Prostate gland (tissue), 2 donors: Measurements from ENCODE around the gene ARHGAP4.

Experiments used
- POLR2AphosphoS5 ChIP-seq: sonication (generic); formaldehyde crosslinking; IDR thresholded peaks from one replicate; pipeline ENCODE4 v1.6.1; 2017; ENCODE audit warnings: antibody characterized with exemption
- TF ChIP-seq, protein P1 (sequence below), 4 experiments: fragments of 200-600 bp in 2 of 4; fragments of 450-650 bp in 2 of 4; sonication (generic) in 2 of 4; IDR thresholded peaks; 1 replicate in 3 of 4; 2 replicates in 1 of 4; pipeline ENCODE4 v1.5.1; 2016 to 2019; ENCODE audit warnings: antibody characterized with exemption in 4 of 4, mild to moderate bottlenecking in 2 of 4, moderate library complexity in 2 of 4

DNA sequence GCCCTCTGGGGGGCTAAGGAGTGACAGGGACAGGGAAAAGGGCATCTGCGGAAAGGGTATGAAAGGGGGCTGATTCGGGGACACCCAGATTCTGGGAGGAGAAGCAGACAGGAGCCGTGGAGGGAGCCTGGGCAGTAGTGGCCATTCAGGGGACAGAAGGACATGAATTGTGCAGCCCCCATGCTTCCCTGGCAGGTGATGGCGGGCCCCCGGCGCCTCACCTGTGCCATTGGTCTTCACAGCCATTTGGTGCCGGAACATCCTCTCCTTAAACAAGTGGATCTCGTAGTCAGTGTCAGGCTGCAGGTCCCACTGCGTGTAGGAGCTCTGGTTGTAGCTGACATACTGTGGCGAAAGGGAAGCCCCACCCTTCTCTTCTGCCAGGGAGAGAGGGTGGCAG lies 62.0 kb downstream of the ARHGAP4 start:
- TF ChIP-seq POLR2AphosphoS5, result no peak
- TF ChIP-seq, protein P1, sequence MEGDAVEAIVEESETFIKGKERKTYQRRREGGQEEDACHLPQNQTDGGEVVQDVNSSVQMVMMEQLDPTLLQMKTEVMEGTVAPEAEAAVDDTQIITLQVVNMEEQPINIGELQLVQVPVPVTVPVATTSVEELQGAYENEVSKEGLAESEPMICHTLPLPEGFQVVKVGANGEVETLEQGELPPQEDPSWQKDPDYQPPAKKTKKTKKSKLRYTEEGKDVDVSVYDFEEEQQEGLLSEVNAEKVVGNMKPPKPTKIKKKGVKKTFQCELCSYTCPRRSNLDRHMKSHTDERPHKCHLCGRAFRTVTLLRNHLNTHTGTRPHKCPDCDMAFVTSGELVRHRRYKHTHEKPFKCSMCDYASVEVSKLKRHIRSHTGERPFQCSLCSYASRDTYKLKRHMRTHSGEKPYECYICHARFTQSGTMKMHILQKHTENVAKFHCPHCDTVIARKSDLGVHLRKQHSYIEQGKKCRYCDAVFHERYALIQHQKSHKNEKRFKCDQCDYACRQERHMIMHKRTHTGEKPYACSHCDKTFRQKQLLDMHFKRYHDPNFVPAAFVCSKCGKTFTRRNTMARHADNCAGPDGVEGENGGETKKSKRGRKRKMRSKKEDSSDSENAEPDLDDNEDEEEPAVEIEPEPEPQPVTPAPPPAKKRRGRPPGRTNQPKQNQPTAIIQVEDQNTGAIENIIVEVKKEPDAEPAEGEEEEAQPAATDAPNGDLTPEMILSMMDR (IDR thresholded peaks at IDR 0.05), result no peak
